Activated CD4-positive, CD25-positive, alpha-beta regulatory T cell treated with anti-CD3 and anti-CD28 coated beads, Interleukin-2, amount 50 U/mL, for 16 hours (primary cell): ENCODE measurements around the gene PIEZO2.

ENCODE experiments used
- DNase-seq: peaks from one replicate; pipeline ENCODE4 v3.0.0-alpha.2; 2020; ENCODE audit warnings: low read depth, low spot score

PIEZO2 gene

DNA sequence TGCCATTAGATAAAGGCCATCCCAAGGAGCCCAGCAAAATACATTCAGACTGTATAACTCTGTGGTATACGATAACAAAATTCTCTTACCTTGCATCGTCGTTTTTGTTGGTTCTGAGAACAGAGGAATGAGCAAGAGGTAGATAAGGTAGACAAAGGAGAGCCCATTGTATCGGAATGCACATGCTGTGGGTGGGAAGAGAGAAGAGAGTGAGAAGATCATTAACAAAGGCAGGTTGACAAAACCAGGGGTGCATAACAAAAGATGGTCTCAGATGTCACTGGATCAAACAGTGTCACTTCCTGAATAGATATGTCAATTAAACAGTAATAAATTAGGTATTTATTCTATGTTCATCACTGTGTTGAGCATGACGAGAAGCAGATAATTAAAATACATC, 83.3 kb downstream of the PIEZO2 start:
- DNase-seq, result no peak

DNA sequence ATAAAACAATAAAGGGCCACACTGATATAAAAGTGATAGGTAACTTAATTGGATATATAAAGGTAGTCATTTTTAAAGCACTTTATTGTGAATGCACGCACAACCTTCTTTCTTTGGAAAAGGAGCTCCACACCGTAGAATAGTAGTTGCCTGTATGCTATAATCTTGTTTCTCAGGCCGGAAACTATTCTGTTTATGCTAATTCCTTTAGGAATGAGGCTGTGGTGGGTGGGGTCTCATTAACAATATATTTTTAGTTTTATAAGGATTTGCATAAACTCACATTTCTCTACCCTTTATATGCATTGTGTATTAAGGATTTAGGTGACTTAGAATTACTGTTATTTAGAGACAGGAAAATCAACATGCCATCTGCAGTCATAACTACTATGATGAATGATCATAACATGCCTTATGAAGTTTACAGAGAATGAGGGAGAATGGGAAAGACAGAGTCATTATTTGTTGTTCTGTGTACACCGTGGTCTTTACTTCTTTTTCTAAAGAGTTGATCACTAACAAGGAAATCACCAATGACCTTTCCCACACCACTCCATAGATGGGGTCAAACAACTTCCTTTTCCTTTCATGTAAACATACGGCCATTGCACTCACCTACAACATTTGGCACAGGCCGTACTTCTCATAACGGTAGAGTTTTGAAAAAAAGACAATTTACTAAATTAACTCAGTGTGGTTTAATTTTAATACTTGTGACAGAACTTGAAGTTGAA, 84.5 kb downstream of the PIEZO2 start:
- DNase-seq, result no peak

DNA sequence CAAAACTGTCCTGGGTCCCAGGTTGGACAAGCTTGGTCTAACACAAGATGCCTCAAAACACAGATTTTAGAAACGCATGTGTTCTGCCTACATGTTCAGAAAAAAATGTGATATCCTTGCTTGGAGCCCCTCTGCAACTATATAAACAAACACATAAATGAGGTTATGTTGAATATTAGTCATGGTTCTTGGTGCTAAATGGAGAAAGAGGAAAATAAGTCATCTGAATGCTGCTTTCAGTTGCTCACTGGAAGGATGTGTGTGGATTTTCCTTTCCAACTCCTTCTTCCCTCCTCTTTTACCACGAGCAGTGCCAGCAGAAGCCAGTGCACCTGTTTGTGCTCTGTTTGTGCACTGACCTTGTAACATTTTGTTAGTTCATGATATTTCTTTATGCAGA, 85.3 kb downstream of the PIEZO2 start:
- DNase-seq, result no peak

DNA sequence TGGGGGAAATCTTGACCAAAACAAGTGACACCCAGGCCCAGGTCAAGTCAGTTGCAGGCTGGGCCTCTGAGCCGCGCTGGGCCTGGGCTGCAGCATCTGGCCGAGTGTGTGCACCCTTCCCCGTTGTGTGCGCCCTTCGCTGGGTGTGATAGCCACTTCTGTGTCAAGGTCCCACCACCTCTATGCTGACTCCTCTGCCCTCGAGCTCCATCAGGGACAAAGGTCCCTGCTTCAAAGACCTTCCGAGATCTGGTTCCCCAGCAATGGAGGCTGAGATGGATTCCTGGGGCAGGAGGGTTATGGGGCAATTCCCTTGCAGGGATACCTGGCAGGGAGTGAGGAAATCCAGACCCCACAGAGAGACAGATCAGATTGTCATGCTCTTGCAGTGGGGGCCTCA, 93.6 kb downstream of the PIEZO2 start:
- no peak for DNase-seq

DNA sequence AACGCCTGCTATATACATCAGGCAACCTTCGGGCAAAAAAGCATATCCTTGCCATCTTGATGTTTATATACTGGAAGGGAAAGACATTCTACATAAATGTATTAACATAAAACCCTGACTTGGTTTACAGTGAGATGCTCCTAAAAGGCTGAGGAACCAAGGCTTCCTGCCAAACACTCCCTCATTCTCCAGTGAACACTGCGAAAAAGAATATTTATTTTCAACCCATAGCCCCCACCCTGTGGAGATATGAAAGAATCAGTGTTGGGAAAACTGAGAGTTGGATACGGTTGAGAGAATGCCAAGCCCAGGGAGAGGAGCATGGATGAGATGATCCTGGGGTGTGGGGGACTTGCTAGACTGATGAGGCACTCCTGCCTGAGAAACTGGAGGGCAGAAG, 94.9 kb downstream of the PIEZO2 start:
- DNase-seq, result no peak

DNA sequence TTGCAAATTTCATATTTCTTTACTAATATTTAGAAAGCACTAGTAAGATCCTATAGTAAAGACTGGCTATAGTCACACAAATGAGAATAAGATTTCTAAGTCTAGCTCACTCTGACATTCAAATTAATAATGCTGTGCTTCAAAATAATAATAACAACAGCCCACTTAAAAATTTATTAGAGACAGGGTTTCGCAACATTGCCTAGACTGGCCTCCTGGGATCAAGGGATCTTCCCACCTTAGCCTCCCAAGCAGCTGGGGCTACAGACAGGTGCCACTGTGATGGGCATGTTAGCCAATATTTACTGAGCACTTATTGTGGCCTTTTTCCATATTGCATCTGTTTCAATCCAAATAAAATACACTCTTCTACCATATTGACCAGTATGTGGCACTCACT, 96.1 kb downstream of the PIEZO2 start:
- DNase-seq, result no peak

DNA sequence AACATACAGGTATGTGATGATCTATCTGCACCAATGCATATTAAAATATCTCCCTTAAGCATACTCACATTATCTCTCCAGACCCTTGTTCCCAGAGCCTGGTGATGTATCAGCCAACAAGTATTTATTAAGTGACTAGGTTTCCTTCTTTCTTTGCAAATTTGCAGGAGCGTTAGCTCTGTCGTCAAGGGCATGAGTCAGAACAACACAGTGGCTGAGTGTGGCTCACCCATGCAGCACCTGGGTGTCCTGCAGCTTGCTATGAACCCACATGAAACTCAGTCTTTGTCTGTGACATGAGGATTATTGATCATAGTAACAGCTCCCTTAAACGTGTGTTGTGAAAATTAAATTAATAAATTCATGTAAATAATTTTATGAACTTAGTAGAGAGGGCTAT, 96.6 kb downstream of the PIEZO2 start:
- DNase-seq, result no peak

DNA sequence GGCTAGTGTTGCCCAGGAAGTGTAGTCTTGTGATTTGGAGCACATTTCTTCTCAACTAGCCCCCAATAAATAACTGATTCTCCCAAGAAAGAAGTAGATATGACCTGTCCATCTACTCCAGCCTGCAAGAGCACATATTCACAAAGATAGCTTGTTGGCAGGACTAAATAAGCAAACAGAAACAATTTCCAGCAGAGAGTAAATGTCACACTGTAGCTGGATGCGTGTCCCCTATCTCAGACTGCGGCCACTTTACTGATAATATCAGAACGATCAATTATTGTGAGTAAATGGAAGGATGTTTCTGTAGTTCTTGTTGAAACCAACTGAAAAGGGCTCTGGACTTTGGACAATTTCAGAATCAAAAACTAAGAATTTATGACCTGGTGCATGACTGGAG, 97.9 kb downstream of the PIEZO2 start:
- no peak for DNase-seq

DNA sequence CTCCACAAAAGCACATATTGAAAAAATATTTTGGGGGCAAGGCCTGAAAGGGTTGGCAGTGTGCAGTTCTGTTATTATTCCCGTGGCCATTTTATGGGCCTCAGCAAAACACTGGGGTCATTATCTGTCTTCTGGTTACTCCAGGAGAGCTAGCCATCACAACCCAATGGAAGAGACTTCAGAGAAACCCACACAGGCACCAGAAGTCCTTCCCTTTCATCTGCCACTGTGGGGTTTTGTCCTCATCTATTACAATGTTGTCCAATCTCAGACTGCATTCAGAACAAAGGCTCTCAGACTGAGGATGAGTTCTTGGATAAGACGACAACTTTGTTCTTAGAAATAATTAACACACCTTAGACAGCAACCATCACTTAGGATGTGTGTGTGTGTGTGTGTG, 98.4 kb downstream of the PIEZO2 start:
- no peak for DNase-seq

DNA sequence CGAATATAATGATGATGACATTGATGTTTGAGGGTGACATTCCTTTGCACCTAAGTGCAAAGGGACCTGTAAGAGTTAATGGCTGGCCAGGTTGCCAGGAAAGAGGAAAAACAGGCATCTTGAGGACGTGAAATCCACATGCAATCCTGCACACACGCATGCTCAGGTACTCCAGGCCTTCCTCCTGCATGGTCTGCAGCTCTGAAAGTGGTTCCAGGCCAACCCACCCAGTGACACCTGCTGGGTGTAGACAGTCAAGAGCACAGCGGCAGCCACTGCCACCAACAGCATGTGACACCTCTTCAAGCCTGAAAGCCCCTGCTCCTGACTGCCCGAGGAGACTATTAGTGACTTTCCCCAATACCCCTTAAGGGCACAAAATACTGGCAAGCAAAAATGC, 101.6 kb downstream of the PIEZO2 start:
- DNase-seq, result no peak

DNA sequence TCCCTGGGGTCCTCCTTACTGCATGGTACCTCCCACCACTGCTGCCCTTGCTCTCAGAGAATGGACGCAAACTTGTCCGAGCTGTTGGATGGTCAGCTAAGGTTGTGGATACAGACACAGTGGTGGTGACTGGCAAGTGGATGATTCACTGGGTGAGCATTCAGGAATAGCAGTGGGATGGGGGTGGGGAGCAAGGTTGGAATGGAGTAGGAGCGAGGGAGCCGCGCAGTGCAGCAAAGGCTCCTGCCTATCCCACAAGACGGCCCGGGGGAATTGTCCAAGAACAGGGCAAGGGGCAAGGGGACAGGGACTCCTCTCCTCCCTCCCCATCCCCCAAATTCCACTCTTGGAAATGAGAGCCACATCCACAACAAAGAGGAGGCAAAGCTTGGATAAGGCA, 102.2 kb downstream of the PIEZO2 start:
- no peak for DNase-seq

DNA sequence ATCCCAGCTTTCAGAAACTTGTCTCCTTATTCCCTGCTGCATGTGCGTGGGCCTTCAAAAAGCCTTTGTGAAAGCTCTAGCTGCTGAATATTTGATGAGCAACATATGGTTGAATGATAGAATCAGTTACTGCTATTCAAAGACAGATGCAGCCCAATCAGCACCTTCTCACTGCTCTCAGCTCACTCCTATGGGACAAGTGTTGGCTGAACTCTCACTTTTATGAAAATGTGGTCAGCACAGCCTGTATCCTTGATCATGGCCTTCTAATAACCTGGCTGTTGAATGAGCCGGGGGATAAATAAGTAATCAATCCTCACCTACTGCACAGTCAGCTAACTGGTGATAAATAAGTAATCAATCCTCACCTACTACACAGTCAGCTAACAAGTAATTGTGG, 103.2 kb downstream of the PIEZO2 start:
- DNase-seq, result no peak

DNA sequence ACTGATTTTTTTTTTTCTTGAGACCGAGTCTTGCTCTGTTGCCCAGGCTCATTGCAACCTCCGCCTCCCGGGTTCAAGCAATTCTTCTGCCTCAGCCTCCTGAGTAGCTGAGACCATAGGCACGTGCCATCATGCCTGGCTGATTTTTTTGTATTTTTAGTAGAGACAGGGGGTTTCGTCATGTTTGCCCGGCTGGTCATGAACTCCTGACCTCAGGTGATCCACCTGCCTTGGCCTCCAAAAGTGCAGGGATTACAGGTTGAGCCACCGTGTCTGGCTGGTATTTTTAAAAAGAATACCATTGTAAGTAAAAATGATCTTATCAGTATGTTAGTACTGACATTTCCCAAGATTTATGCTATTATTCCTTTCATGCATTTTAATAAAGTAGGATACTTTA, 105.7 kb downstream of the PIEZO2 start:
- DNase-seq, result no peak

DNA sequence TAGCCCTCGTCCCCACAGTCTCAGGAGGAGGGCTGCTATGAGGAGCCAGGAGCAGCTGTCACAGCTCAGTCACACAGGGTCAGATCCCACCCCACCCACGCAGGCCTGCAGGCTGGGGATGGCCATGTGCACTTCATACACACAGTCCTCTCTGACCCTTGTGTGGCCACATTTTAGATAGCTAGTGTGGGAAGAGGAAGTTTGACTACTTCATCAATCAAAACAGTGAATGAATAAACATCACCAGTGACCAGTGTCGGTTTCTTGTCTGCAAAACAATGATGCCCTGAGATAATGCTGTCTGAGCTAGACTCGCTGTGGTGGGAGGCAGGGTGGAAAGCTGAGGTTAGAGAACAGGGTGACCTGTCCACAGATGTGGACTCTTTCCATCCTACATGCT, 107.1 kb downstream of the PIEZO2 start:
- no peak for DNase-seq

DNA sequence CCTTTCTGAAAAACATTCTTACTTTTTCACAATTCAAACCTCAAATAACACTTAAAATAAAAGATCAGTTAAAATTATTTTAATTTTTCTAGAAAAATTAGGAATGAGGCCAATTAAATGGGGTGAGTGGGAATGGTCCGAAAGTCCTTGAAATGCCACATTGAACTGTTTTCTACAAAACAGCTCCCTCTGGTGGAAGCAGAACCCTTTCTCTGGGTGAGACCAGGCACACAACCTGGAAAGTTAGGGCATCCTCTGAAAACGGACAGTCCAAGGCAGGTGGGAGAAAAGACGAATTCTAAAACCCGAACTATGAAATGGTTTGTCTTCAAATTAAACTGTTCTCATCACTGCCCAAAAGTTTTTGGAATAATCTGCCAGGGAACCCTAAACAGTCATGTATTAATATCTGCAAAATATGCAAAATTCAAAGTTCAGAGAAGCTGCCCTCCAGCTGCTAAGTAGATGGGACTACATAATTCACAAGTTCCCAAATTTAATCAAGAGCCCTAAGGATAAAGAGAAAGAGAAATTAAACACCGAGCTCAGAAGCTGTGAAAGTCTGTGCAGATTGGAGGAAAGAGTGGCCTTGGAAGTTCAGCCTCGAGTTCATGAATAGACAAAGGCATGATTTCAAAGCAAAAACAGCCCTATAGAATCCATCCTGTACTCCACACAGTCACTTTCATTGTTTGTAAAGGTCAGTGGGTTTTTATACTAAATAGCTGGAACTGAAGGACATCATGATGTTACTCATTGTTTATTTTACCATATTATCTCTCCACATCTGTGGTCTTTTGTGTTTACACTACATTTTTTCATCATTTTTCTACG, 108.3 kb downstream of the PIEZO2 start:
- DNase-seq, result no peak

DNA sequence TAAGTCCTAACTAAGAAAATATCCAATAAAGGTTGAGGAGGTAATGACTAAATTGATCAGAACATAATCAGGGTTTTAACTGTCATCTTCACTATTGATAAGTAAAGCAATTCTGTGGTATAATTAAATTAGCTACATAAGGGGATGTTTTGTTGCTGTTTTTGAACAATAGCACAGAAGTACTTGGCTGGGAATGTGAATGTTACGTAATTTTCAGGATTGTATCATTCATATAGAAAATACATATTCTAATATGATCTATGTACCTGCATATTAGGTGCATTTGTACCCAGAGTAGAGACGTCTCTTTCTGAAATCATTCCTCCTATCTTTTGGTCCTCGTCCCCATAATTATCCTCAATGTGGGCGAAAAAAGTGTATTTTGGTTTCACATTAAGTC, 109.0 kb downstream of the PIEZO2 start:
- DNase-seq, result no peak

DNA sequence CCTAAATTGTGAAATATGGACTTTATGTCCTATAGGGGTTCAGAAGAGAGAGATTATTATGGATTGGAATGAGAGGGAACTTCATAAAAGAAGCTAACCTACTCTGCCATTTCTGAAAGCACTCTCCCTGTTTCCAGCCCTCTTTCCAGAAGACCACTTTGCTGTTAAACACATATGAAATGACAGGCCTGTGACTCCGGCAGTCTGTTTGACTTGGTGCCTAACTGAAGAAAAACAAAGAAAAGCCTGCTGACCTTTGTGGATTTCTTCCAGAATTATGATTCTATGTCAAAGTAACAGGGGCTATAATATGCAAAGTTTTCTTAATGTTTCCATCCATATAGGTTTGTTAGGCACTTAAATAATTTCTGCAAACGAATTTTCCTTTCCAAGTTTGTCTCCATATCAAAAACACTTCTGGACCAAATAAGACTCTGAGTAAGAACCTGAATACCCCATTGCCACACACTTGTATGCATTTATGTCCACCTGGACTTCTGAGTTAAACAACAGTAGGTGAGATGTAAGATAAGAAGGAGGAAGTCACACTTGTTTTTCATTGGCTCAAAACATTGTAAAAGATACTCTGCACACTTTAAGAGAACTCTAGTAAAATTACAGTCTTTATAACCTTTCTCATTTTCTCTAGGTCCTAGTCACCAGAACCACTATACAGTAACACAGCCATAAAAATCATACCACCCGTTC, 111.7 kb downstream of the PIEZO2 start:
- no peak for DNase-seq

DNA sequence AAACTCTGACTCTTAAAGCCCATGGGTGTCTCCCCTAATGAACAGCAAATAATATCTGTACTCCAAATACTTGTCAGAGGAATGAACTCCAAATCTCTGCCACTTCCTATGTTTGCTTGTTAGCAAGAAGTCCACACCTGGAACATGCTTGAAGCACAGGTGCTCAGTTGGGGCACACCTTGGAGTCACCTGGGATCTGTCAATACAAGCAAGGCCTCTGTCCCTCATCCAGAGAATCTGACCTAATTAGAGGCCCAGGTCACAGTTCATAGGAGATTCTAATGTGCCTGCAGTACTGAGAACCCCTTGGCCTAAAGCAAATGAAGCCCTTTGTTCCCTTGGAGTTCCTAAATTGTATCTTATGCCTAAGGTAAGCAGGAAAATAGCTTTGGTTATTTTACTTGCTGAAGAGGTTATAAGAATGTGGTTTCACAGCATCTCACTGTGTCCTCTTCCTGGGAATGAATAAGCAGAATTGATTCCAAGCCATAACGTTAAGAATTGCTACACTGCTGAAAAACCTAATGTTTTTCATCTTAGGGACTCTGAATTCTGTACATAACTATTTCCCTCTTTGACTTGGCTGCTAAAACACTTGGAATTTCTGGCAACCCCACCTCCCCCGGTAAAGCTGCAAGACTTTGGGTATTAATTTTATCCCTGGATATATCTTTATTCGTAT, 113.4 kb downstream of the PIEZO2 start:
- no peak for DNase-seq

DNA sequence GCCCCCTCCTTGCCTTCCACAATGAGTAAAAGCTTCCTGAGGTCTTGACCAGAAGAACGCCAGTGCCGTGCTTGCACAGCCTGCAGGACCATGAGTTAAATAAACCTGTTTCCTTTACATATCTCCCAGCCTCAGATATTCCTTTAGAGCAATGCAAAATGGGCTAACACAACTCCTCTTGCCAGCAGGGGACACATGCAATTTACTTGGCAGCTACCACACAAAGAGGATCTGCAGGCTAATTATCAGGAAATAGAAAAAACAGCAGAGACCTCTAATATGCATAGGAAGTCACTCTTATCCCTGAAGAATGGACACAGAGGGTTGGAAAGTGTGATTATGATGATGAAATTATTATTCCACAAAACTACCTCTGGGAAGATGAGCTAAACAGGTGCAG, 114.0 kb downstream of the PIEZO2 start:
- DNase-seq, result no peak

DNA sequence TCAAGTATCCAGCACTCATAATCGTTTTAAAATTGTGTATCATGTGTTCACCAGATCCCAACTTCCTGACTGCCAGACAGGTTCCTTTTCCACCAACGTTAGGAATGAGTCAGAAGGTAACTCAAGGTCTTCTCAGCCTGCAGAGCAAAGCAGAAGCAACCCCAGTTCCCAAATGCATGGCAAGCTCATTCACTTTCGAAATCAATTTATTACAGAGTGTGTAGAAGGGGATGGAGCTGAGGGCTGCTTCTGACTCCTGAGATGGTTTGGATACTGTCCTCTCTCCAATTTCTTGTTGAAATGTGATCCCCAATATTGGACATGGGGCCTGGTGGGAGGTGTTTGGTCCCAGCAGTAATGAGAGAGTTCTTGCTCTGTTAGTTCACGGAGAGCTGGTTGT, 114.5 kb downstream of the PIEZO2 start:
- DNase-seq, result no peak

DNA sequence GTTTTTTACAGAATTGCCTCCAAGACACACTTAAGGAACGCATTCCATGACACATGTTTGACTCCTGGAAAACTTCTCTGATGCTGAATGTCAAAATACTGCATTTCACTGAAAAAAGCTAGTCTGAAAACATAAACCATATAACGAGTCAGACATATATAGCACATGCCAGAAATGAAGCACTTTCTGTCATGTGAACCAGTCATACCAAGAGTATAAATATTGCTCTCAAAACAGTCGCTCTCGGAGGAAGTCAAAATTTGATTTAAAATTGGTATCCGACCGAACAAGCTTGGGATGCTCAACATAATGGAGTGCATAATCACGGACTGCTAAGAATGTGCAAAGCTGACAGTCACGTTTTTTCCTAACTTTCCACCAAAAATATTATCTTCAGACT, 115.9 kb downstream of the PIEZO2 start:
- no peak for DNase-seq

DNA sequence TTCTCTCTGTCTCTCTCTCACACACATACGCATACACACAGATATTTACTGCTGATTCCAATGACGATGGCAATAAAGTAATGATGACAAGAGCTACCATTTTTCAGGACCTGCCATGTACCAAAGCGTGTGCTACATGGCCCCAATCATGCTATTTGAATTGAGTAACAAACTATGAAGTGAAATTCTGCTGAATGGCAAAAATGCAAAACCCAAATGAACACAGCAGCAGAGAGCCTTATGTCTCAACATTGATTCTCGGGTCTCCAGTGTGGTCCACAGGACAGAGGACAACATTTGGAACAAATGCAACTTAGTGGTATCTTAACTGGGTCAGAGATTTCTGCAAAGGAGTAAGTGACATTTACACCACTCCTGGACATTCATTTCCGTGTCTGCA, 117.4 kb downstream of the PIEZO2 start:
- no peak for DNase-seq
